CD4-positive, alpha-beta T cell treated with Interleukin-6 at 100 ng/mL for 8 hours (primary cell): ENCODE data around the gene KIRREL3.

Source experiments
- DNase-seq: peaks from one replicate; pipeline ENCODE4 v3.0.0-alpha.2; 2020; ENCODE audit warnings: mixed read lengths, low spot score

KIRREL3 gene

DNA sequence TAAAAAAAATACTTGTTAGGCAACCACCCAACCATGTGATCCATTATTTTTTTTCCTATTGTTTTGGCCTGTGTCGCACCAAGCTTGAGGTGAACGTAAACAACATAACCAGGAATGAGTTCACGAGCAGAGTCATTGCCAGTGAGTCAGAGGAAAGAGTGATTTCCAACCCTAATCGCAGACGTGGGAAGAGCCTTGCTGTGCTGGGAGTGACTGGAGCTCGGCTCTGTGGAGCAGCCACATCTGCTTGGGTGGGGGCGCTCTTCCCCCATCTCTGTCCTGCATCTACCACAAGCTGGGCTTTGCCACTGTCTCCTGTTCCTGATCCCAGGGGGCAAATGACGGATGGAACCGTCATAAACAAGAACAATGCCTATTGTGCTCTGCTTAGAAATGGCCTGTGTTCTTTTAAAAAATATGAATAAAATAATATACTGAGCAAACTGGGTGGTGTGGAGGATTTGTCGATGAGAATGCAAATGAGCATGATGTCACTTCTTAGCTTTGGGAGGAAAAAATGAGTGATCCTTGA lies 210.0 kb downstream of the KIRREL3 start:
- DNase-seq: no peak

DNA sequence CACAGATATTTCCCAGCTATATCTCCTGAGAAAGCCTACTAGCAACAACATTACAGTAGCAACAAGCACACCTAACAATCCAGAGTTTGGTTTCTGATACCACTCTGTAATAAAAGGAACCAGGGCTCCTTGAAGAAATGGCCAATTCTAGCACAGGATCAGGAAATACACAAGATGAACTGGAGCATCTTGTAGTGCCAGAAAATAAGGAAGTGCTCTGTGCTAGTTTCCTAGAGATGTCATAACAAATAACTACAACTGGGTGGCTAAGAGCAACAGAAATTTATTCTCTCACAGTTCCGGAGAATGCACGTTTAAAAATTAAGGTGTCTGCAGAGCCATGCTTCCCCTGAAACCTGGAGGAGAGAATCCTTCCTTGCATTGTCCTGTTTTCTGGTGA lies 217.8 kb downstream of the KIRREL3 start:
- no peak for DNase-seq

DNA sequence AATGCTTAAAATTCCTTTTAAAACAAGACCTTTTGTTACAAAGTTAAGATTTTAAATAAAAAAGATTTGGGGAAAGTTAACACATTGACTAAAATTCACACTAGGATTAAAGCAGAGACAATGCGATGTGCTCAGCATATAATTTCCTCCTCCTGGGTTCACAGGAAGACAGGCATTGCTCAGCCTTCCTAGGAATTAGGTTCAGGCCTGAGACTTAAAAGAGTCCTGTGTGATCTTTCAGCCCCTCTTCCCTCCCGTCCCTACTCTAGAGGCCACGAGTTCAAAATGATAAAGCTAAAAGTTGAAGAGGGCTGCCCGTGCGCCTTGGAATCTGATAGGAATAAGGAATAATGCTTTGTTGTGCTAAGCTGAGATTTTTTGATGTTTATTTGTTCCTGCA lies 218.6 kb downstream of the KIRREL3 start:
- no peak for DNase-seq

DNA sequence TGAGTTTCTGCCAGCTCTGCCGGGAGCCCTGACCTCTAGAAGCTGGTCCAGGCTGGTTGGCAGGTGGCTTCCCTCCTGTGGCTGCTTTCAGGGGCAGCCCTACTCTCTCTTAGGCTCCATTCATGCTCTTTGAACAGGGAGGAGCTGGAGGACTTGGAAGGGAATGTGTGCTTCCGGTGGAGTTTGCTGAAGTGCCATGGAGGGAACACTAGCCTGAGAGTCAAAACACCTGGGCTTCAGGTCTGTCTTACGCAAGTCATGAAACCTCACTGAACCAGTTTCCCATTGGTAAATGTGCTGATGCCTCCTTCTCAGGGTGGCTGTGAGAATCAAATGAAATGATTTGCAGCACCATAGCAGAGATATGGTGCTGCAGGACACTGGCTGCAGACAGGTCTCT lies 224.5 kb downstream of the KIRREL3 start:
- no peak for DNase-seq

DNA sequence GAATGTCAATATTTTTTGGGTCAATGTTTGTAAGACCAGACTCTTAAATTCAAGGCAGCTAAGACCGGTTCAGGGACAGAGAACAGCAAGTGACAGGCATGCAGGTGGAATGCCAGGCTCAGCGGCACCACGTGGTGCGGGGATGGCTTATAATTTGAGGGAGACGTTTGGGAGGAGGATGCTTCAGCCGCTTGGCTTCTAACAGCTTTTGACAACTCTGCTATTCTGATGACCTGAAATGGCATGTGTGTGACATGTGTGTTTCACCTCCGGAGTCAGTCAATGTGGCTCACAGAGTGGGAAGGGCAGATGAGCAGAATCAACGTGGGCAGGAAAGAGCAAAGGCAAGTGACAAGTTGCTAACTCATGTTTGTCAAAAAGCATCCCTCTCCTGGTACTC lies 228.3 kb downstream of the KIRREL3 start:
- no peak for DNase-seq

DNA sequence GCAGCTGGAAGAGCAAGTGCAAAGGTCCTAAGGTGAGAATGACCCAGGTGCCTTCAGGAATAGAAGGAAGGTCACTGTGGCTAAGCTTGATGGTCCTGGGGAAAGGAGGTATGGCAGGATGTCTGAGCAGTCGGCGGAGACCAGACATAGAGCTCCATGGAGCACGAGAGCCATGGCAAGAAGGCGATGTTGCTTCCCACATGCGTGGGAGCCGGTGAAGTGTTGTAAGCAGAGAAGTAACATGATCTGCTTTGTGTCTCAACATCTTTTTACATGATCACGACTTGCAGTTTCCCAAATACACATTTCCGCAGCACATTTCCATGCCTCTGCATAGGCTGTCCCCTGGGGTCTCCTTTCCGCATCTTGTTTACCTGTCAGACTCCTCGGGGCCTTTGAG lies 231.9 kb downstream of the KIRREL3 start:
- no peak for DNase-seq

DNA sequence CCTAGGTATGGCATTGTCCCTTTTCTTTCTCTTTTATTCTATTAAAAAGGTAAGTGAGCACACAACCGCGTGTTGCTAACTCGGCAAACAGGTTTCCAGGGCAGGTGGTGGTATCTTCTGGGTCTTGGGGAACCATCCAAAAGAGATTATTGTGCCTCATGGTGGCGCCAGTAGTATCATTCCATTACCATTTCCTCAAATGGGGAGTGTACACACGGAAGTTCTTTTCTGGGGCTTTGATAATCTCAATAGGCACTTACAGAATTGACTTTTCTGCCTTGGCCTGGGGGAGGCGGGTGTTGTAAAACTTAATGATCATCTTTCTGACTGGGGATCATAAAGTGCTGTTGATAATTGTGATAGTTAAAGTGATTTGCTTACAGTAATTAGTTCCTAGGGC lies 234.1 kb downstream of the KIRREL3 start:
- no peak for DNase-seq

DNA sequence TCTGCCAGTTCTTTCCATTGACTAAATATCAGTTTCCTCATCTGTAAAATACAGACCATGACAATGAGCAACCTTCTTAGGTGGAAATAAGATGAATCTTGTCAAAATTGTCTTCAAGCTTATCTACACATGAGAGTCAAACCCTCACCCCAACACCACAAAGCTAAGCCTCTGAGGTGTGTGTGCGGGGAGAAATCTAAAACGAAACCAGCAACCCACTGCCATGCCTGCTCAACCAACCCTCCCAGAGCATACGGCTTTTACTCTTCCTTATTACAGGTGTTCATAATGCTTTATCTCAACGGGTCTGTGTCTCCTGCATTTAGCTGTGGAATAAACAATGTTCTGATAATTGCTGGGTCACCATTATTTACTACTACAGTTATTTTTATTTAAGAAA lies 235.4 kb downstream of the KIRREL3 start:
- DNase-seq: no peak

DNA sequence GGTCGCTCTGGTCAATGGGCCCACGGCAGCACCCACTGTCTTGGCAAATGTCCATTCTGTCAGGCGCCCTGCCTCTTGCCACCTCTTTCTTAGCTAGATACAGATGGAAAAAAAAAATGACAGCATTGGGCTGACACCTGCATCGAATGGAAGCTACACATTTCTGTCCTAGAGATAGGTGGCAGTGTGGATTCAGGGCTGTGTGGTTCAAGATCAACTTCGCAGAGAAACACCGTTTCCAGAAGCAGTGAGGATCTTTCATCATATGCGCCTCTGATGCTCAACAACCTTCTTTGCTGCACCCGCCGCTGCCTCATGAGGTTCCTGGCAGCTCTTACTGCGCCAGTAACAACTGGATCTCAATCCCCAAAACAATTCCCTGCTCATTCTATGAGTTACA lies 236.3 kb downstream of the KIRREL3 start:
- DNase-seq: no peak

DNA sequence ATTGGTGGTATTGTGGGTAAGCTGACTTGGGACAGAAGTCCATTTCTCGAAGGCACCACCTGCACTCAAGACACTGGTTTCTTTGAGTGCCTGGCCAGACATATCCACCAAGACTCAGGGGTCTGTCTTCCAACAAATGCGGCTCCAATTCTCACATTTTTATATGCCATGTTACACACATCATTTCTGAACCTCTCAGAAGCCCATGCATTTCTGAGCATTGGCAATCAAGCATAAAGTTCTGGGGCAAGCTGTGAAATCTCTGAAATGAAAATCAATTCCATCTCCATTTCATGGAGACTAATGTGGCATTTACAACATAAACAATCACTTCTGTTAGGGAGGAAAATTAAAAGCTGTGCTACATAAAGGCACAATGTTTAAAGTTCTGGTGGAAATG lies 243.7 kb downstream of the KIRREL3 start:
- no peak for DNase-seq

DNA sequence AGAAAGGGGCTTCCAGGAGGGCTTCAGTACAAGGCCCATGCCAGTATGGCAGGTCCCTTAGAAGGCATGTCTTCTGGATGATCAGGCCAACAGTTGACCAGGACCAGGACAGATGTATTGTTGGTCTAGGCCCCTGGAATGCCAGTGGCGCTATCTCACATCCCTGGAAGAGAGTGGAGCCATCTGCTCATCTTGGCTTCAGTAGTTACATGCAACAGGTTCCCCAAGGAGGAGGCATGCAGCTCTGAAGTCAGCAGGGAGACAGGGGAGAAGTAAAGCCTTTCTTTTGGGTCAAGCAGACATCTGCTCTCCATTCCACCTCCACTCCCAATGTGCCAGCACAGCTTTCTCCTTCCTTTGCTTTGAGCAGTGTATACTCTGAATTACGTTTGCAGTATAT lies 244.1 kb downstream of the KIRREL3 start:
- no peak for DNase-seq

DNA sequence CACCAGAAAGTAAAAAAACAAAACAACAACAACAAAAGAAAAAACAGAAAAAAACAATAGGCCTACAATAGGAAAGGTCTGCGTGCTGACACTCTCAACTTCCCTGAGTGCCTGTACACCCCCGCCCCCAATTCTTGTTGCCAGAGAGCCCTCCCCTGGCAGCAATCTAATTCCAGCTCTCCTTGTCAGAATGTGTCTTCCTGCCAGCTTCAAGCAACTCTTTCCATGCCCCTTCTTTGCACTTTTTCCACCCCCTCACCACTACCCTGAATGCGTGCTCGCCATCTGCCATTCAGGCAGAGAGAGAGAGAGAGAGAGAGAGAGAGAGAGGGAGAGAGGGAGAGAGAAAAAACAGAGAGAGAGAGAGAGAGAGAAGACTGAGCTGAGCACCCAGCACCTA lies 245.0 kb downstream of the KIRREL3 start:
- DNase-seq: no peak

DNA sequence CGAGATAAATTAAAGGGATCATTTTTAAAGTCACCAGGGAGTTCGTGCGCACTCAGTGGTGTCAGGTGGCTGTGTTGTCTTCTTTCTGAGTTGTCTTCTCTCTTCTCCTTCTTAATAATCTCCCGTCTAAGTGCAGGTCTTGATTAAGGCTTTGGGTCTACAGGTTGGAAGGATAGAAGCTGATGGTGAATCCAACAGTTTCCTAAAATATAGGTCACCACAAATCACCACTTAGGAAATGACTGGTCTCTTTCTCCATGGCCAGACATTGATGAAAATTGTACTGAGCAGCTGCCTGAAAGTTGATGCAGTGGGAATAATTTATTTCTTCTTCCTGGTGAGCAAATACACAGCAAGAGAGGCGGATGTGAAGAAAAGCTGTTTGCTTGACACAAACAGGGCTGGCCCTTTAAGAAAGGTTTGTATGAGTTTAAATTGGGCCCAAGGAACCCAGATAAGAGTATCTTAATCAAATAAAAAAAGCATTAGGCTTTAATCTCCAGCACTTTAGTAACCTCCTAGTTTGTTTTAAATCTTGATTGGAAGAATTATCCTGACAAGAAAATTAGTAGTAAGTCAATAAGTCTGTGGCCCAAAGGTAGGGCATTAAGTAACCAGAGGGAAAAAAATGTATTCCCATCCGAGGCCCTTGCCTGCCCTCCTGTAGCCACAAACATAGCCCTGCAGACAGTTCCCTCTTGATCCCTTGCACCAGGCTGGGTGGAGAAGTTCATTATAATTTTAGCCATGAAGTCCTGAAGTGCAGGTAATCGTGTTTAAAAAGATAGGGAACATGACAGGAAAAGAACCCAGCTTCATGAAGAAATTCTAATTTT lies 245.8 kb downstream of the KIRREL3 start:
- DNase-seq: no peak

DNA sequence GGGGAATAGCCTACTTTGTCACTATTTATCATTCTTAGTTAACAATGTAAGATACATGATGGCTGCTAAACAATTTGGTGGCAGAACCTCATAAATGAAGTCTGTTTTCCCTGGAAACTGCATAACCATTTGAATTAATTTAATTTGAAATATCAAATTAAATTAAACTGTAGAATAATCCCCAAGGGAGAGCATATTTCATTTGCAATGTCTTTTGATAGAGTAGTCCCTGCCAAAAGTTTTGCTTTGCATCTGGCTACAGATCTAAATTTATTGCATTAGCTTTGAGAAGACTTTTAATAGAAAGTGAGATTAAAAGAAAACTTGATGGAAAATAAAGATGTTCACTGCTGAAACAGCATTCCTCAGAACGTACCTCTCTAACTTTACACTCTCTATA lies 246.6 kb downstream of the KIRREL3 start:
- no peak for DNase-seq

DNA sequence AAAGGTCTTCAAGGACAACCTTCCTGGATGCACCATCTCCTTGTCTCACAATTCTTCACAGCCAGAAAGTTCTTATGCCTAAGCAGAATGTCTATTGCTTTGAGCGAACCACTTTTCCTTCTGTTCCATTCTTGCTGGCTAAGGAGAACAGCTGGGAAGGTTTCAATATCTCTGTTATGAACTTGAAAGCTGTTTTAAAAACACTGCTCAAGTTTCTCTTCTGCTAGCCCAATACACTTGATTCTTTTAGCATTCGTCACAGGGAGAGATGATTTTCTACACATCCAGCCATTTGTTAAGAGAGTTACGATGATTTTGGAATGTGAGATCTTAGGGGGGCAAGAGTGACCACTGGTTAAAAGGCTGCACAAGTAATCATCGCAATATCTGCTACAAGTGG lies 249.3 kb downstream of the KIRREL3 start:
- no peak for DNase-seq

DNA sequence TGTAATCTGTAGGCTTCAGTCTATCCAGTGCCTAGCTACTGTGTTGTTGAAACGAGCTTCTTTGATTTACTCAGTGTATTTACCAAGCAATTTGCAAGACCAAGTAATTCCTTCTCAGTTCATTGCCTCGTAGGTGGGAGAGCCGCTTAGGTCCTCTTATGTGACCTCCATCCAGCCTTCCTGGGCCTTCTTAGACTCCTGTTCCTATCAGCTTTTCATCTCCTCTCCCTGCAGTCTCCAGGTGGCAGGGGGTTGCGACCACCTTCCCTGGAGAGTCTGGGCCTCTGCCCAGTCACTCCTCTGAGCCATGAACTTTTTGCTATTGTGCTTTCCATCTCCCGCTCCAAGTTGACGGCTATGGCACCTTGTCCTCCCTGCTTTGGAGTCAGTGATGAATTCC lies 251.8 kb downstream of the KIRREL3 start:
- DNase-seq: no peak

DNA sequence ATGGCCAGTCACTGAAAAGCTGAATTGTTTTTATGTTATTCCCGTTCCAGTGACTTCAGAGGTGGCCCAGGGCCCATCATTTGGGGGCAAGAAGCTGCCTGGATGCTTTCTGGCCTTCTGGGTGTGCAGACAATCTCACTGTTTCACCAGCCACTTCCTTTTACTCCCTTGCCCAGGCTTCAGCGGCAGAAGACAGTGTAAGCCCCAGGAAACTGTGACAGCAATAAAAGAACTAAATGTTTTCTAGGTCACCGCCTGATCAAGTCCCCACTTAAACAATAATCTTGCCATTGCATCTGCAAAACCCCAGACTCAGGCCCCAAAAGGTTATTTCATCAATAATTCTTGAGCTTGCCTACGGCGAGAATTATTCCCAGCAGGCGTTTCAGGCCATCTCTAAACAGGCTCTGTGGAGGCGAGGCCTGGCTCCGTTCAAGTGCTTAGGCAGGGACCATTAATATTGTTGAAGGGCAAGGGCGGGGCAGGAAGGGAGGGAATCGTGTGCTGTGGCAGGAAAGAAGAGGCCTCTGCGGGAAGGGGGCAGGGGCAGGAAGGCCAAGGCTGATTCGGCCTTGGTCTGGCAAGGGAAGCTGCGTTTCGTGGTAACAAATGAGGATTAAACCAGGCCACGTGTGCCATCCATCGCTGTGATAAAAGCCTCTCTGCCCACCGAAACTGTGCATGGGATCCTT lies 252.3 kb downstream of the KIRREL3 start:
- DNase-seq: no peak

DNA sequence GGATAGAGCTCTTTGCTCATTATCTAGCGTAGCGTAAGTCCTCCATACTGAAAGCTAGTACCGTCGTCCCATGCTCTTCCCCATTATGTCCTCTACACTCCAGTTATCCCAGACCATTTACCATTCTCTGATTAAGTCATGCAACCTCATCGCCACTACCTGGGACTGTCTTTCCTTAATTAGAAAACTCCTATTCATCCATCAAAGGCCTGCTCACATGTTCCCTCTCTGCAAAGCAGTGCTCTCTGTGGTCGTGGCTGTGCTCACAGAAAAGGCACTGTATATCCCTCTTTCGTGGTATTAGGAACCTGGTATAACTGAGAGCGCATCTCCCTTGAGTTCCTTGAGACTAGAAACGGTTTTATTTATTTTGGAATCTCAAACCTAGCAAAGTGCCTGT lies 253.3 kb downstream of the KIRREL3 start:
- no peak for DNase-seq

DNA sequence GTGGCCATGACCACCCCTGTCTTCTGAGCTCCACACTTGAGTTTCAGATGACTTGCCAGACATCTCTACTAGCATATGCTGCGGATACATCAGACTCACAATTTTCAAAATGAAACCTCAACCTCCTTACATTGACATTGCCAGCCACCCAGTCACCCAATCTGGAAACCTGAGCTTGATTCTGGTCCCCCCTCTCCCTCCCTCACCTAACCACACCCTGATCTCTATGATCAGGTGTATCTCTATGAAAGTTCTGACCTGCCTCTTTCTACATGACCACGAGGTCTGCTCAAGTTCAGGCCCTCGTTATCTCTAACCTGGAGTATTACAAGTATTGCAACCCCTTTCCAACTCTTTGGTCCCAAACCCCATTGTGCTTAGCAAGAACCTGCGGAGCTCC lies 254.1 kb downstream of the KIRREL3 start:
- DNase-seq: no peak

DNA sequence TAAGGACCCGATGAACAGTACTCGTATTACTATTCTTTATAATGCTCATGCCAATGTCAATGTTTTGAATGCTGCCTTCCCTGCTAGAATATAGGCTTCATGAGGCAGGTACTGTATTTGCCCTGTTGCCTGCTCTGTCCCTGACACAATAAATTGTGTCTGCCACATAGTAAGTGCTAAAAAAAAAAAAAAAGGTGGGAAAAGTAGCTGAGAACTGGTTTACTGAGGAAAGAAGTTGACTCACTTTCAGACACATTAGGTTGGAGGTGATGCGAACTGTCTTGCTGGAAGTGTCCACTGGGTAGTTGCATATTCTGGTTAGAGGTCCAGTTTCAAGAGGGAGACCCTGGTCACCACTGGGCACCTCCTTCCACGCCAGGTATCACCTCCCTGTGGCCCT lies 255.9 kb downstream of the KIRREL3 start:
- DNase-seq: no peak

DNA sequence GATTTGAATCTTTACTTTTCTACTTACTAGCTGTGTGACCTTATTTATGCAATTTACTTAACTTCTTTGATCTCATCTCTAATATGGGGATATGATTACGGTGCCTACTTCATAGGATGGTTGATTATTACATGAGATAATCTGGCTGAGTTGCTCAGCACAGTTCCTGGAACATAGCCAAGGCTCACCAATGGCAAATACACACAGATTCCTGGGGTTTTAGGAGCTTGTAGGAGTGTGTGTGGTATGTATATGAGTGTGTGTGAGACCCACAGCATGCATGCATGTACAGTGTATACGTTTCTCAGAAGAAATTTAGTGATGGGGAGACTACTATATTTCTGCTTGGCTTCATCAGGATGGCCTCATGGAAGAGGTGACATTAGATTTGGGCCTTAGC lies 256.9 kb downstream of the KIRREL3 start:
- no peak for DNase-seq

DNA sequence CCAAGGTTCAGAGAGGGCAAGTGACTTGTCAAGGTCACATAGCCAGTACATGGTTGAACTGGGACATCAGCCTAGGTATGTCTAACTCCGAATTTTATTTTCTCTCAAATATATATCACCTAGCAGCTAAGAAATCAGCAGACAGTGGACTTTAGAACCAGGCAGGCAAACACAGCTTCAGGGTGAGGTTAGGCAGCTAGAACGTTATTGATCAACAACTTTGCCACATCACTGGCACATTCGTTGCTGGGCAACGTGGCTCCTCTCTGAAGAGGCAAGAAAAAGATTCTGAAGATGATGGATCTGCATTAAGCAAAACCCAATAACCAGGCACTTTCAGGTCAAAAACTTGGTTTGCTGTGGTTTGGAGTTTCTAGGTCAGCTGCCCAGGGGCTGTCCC lies 258.0 kb downstream of the KIRREL3 start:
- no peak for DNase-seq

DNA sequence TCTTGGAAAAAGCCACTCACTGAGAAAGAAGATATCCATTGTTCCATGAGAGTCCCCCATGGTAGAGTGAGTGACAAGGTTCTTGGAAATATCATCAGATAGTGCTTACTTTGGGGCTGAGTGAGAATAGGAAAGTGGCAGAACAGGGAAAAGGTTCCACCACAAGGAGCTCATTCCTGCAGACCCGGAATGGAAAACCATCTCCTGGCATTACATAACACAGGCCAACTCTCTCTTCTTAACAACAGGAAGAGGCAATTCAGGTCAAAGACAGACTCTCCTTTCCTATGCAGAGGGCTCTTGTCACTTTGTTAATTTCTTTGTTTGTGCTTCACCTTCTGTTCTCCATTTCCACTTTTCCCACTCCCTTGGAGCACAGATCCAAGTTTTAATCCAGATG lies 259.7 kb downstream of the KIRREL3 start:
- no peak for DNase-seq
